Activated CD4-positive, alpha-beta T cell treated with anti-CD3 and anti-CD28 coated beads, Interleukin-10, Interleukin-2, amounts not matched to agents 100 ng/mL and 50 ng/mL, durations not matched to agents 16 hours and 8 hours (primary cell): ENCODE results near the gene C12orf76.
"Not testable (repeated sequence)": the region's sequence is repeated elsewhere in the genome, so short reads cannot be mapped to it uniquely, and the experiment has no call there.

Source experiments
- DNase-seq: peaks from one replicate; pipeline ENCODE4 v3.0.0-alpha.2; 2020

The C12orf76 gene

GRCh38 chr12:110048242-110049027 is at the start of gene C12orf76:
Gene C12orf76, minus strand, starts transcription at chr12:110048522. Its CDS starts 27 bp downstream, at chr12:110048495.
- DNase-seq: peak; percentile 97

GRCh38 chr12:110093631-110094311 is 45.4 kb upstream of the C12orf76 start:
- no peak for DNase-seq

DNA sequence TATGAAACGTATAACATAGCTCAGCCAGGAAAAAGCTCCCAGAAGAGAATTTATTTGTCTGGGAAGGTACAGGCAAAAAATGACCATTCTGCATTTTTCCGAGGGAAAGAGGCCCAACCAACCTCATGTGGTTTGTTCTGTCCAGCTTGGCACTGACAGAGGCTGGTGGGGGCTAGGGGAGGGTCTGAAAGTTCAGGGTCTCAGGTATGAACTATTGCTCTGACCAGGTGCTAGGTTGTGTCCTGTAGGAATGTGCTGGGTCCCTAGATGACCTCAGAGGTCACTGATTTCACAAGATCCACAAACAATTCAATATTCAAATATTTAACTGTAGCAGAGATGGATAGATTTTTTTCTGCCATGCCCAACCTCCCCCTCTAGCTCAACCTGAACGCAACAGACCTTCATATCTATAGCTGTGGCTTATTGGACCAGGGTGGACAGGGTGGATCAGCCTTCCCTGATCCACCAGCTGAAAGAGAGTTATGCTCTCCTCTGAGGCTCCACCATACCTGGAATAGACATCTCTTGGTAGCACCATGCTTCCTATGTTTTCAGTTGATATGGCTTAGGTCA is 42.9 kb upstream of the C12orf76 start:
- no peak for DNase-seq

GRCh38 chr12:110090266-110091135 is 42.2 kb upstream of the C12orf76 start:
- DNase-seq: no peak

- DNase-seq: no peak
These were observed 40.6 kb upstream of the C12orf76 start for GRCh38 chr12:110088936-110089335.

DNA sequence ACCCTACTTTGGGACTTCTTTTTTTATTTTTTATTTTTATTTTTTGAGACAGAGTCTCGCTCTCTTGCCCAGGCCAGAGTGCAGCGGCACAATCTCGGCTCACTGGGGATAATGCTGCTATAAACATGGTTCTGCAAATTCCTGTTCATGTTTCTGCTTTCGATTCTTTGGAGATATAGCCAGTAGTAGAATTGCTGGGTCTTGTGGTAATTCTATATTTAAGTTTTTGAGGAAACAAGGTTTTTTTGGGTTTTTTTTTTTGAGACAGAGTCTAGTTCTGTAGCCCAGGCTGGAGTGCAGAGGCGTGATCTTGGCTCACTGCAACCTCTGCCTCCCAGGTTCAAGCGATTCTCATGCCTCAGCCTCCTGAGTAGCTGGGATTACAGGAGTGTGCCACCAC is 39.9 kb upstream of the C12orf76 start:
- DNase-seq: not testable (repeated sequence)

DNA sequence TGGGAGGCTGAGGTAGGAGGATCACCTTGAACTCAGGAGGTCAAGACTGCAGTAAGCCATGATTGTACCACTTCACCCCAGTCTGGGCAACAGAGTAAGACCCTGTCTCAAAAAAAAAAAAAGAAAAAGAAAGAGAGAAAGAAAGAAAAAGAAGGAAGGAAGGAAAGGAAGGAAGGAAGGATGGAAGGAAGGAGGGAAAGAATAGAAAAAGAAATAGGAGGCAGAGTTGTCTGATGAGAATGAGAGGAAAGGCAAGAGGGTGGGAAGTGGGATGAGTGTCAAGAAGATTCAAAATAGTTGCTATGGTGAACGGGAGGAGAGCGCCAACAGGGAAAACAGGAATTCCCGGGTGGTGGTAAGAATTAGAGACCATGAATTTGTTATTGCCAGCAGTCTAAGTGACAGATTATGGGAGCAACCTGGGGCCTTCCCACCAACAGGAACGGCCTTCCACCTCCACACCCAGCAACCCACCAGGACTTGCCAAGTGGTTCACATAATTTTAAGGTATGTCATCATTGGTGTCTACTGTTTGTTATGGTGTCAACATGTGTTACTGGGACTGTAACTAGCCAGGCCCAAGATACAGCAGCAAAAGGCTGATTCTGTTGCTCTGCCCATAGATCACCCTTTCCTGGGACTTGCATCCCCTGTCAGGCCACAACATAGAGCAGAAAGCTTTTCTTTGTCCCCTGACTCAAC is 36.1 kb upstream of the C12orf76 start:
- no peak for DNase-seq

DNA sequence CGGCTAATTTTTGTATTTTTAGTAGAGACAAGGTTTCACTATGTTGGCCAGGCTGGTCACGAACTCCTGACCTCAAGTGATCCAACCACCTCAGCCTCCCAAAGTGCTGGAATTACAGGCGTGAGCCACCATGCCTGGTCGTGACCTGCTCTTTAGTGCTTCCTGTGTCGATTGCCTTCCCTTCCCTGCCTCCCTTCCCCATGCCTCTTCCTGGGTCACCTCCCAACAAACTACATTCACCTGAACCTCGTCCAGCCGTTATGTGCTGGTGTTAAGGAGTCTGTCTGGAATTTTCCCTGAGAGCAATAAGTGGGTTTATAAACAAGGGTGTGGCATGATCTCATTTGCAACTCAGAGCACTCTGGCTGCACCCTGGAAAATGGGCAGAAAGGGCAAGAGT is 32.1 kb upstream of the C12orf76 start:
- no peak for DNase-seq

DNA sequence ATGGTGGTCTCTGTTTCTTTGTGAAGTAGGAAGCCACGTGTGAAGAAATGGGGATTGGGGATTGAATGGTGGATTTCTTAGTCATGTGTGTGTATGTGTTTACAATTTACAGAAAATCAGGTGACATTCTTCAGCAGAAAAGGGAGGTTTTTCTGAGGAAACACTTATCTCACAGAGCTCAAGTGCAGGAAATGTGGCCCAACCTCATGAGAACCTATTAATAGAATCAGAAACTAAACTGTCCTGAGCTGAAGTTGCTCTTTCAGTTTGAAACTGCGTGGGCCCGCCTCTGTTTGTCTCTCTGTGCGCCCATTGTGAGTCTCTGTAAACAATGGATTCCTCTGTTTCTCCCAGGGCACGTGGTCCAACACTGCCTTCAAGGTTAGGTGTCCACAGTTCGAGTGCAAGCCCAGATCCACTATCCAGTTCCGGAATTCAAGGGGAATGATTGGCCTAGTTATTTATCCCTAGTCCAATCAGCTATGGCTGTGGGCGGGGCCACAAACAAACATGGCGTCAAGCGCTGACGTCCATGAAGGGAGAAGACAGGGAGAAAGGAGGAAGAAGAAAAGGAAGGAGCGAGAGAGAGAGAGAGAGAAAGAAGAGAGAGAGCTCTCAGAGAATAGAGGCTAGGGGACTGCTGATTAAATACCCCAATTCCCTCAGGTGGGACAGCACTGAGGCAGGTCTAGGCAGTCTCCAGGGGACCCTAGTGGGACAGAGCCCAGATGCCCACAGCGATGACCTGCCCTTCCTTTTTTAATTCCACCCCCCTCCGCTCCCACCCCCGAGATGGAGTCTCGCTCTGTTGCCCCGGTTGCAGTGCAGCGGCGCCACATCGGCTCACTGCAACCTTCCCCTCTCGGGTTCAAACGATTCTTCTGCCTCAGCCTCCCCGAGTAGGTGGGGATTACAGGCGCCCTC is 31.4 kb upstream of the C12orf76 start:
- peak; percentile 89 for DNase-seq

- DNase-seq: no peak
These were observed 29.5 kb upstream of the C12orf76 start for GRCh38 chr12:110077800-110078199.

GRCh38 chr12:110075880-110076279 is 27.6 kb upstream of the C12orf76 start:
- no peak for DNase-seq

GRCh38 chr12:110074089-110074488 is 25.8 kb upstream of the C12orf76 start:
- DNase-seq: no peak

GRCh38 chr12:110073049-110073831 is 24.9 kb upstream of the C12orf76 start:
- peak; percentile 45 for DNase-seq

GRCh38 chr12:110072636-110073035 is 24.3 kb upstream of the C12orf76 start:
- not testable (repeated sequence) for DNase-seq

DNA sequence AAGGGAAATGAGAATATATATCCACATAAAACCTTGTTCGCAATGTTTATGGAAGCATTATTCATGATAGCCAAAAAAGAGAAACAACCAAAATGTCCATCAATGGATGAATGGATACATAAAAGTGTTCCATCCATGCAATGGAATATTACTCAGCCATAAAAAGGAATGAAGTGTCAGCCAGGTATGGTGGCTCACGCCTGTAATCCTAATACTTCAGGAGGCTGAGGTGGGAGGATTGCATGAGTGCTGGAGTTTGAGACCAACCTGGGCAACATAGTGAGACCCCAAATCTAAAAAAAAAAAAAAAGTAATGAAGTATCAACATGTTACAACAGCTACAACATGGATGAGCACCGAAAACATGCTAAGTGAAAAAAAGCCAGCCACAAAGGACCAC is 23.6 kb upstream of the C12orf76 start:
- DNase-seq: no peak

DNA sequence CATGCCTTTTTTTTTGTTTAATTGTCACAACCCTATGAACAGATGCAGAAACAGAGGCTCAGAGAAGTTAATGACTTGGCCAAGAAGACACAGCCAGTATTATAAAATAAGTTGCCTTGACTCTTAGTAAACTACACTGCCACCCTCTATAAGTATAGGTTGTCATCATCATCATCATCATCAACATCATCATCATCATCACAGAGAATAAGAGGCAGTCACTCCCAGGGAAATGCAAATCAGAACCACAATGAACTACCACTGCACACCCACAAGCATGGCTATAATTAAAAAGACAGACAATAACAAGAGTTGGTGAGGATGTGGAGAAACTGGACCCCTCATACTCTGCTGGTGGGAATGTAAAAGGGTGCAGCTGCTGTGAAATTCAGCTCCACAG is 23.2 kb upstream of the C12orf76 start:
- DNase-seq: no peak

- DNase-seq: no peak
These were observed 20.3 kb upstream of the C12orf76 start for GRCh38 chr12:110068654-110069053.

DNA sequence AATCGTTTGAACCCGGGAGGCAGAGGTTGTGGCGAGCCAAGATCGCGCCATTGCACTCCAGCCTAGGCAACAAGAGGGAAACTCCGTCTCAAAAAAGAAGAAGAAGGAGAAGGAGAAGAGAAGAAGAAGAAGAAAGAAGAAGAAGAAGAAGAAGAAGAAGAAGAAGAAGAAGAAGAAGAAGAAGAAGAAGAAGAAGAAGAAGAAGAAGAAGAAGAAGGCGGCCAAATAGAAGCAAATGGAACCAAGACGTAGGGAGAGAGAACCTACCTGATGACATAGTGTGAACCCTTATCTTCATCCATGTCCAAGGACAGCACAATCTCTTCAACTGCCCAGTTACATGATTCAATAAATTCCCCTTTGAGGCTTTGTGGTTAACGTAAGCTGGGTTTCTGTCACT is 19.8 kb upstream of the C12orf76 start:
- DNase-seq: not testable (repeated sequence)

- DNase-seq: no peak
These were observed 19.2 kb upstream of the C12orf76 start for GRCh38 chr12:110067531-110067930.

- no peak for DNase-seq
These were observed 17.2 kb upstream of the C12orf76 start for GRCh38 chr12:110065540-110065939.
